Measurements from ENCODE around the gene AQP12B. TPM values are rescaled to one million over a fixed set of nuclear protein-coding genes. Genes with fewer than 3 reads are reported as not detected.

AQP12B gene
- total RNA-seq, 1 donor = not detected

- H3K9me3 ChIP-seq (ENCODE audit: low read depth, low read length) = no peaks in the 10 kb centered on the region
These were observed 39.7 kb upstream of the AQP12B start for GRCh38 chr2:240722376-240722775.

GRCh38 chr2:240721596-240722180 lies 39.0 kb upstream of the AQP12B start:
- no peaks in the 10 kb centered on the region for H3K9me3 ChIP-seq (ENCODE audit: low read depth, low read length)
- H3K27me3 ChIP-seq (ENCODE audit: insufficient read depth, low read length) = no peaks in the 10 kb centered on the region
- H3K4me1 ChIP-seq (ENCODE audit: insufficient read depth, low read length) = no peaks in the 10 kb centered on the region
- H3K4me3 ChIP-seq (ENCODE audit: low read length) = no peak overlapping the region

More at GRCh38 chr2:240722376-240722775, 39.7 kb upstream of the AQP12B start:
- Histone ChIP-seq H3K4me1 (ENCODE audit: insufficient read depth, low read length) (no peaks in the 10 kb centered on the region), H3K4me3 (ENCODE audit: low read length) (no peak overlapping the region), H3K27me3 (ENCODE audit: insufficient read depth, low read length) (no peaks in the 10 kb centered on the region)

- Histone ChIP-seq H3K9me3 (ENCODE audit: low read depth, low read length) (no peaks in the 10 kb centered on the region), H3K27me3 (ENCODE audit: insufficient read depth, low read length) (no peaks in the 10 kb centered on the region), H3K4me1 (ENCODE audit: insufficient read depth, low read length) (no peaks in the 10 kb centered on the region), H3K4me3 (ENCODE audit: low read length) (no peak overlapping the region)
These were observed 38.3 kb upstream of the AQP12B start for GRCh38 chr2:240720686-240721595.

GRCh38 chr2:240719676-240720545 lies 37.2 kb upstream of the AQP12B start:
- H3K27me3 ChIP-seq (ENCODE audit: insufficient read depth, low read length) = no peaks in the 10 kb centered on the region
- H3K4me1 ChIP-seq (ENCODE audit: insufficient read depth, low read length) = no peaks in the 10 kb centered on the region
- H3K9me3 ChIP-seq (ENCODE audit: low read depth, low read length) = no peaks in the 10 kb centered on the region
- H3K4me3 ChIP-seq (ENCODE audit: low read length) = no peak overlapping the region

GRCh38 chr2:240718896-240719490 lies 36.3 kb upstream of the AQP12B start:
- no peak overlapping the region for H3K4me3 ChIP-seq (ENCODE audit: low read length)
- H3K27me3 ChIP-seq (ENCODE audit: insufficient read depth, low read length) = no peaks in the 10 kb centered on the region
- H3K4me1 ChIP-seq (ENCODE audit: insufficient read depth, low read length) = no peaks in the 10 kb centered on the region
- no peaks in the 10 kb centered on the region for H3K9me3 ChIP-seq (ENCODE audit: low read depth, low read length)

- Histone ChIP-seq H3K4me3 (ENCODE audit: low read length) (no peak overlapping the region), H3K9me3 (ENCODE audit: low read depth, low read length) (no peaks in the 10 kb centered on the region), H3K27me3 (ENCODE audit: insufficient read depth, low read length) (no peaks in the 10 kb centered on the region), H3K4me1 (ENCODE audit: insufficient read depth, low read length) (no peaks in the 10 kb centered on the region)
These were observed 35.2 kb upstream of the AQP12B start for GRCh38 chr2:240717681-240718581.

GRCh38 chr2:240717181-240717641 lies 34.5 kb upstream of the AQP12B start:
- Histone ChIP-seq H3K27me3 (ENCODE audit: insufficient read depth, low read length) (no peaks in the 10 kb centered on the region), H3K4me1 (ENCODE audit: insufficient read depth, low read length) (no peaks in the 10 kb centered on the region), H3K4me3 (ENCODE audit: low read length) (no peak overlapping the region), H3K9me3 (ENCODE audit: low read depth, low read length) (no peaks in the 10 kb centered on the region)

GRCh38 chr2:240716130-240716798 lies 33.6 kb upstream of the AQP12B start:
- Histone ChIP-seq H3K4me1 (ENCODE audit: insufficient read depth, low read length) (no peaks in the 10 kb centered on the region), H3K4me3 (ENCODE audit: low read length) (no peak overlapping the region), H3K9me3 (ENCODE audit: low read depth, low read length) (no peaks in the 10 kb centered on the region), H3K27me3 (ENCODE audit: insufficient read depth, low read length) (no peaks in the 10 kb centered on the region)

GRCh38 chr2:240714747-240715725 lies 32.4 kb upstream of the AQP12B start:
- H3K9me3 ChIP-seq (ENCODE audit: low read depth, low read length) = no peaks in the 10 kb centered on the region
- H3K27me3 ChIP-seq (ENCODE audit: insufficient read depth, low read length) = no peaks in the 10 kb centered on the region
- no peaks in the 10 kb centered on the region for H3K4me1 ChIP-seq (ENCODE audit: insufficient read depth, low read length)

GRCh38 chr2:240713928-240714746 lies 31.5 kb upstream of the AQP12B start:
- Histone ChIP-seq H3K4me1 (ENCODE audit: insufficient read depth, low read length) (no peaks in the 10 kb centered on the region), H3K4me3 (ENCODE audit: low read length) (no peak overlapping the region), H3K27me3 (ENCODE audit: insufficient read depth, low read length) (no peaks in the 10 kb centered on the region), H3K9me3 (ENCODE audit: low read depth, low read length) (no peaks in the 10 kb centered on the region)

More at GRCh38 chr2:240714747-240715725, 32.4 kb upstream of the AQP12B start:
- H3K4me3 ChIP-seq (ENCODE audit: low read length) = no peak overlapping the region

- Histone ChIP-seq H3K4me1 (ENCODE audit: insufficient read depth, low read length) (no peaks in the 10 kb centered on the region), H3K9me3 (ENCODE audit: low read depth, low read length) (no peaks in the 10 kb centered on the region), H3K27me3 (ENCODE audit: insufficient read depth, low read length) (no peaks in the 10 kb centered on the region), H3K4me3 (ENCODE audit: low read length) (no peak overlapping the region)
These were observed 30.6 kb upstream of the AQP12B start for GRCh38 chr2:240713071-240713927.
